Measurements from ENCODE around the gene ANKRD33. TPM values are rescaled to one million over a fixed set of nuclear protein-coding genes. Genes with fewer than 3 reads are reported as not detected.

ANKRD33 gene
- total RNA-seq, 3 donors from 2014 or later (not counting 1 experiment from before 2014, with no cell fraction given), result not detected

DNA sequence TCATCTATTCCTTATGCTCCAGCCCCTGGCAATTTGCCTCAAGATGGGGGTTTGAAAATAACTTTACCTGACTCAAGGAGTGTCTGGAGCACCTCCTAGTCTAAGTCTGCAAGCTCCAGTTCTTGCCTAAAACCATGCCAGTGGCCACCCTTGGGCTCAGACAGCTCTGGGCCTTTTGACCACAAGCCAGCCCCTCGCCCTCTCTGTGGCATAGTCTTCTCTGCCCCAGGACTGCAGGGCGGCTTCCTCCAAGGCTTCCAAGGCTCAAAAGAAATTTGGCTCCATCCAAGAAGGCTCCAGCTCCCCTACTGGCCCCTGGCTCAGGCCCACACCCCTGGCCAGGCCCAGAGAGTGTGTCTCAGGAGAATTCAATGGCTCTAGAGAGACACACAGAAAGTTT lies 34.2 kb downstream of the ANKRD33 start:
- intact Hi-C loops (cut with micrococcal nuclease), result no loop called here
- no peaks in the 10 kb centered on the region for H3K36me3 ChIP-seq (ENCODE audit: control insufficient read depth, insufficient read depth, low read length)
- Mint-ChIP-seq H3K36me3 (no peaks in the 10 kb centered on the region), H3K4me3 (no peak overlapping the region), H3K4me1 (peaks cover 0 to 10% of the 10 kb centered on the region in 2 donors), H3K9me3 (no peaks in the 10 kb centered on the region), H3K27ac (no peak overlapping the region), H3K27me3 (ENCODE audit: low read depth in 2 of 2) (peaks cover 0 to 5% of the 10 kb centered on the region in 2 donors)
- 91% methylated on average over 2 of the region's 2 CpGs for WGBS (ENCODE audit: insufficient coverage)
- peaks cover 12% of the 10 kb centered on the region for H3K4me1 ChIP-seq (ENCODE audit: control insufficient read depth, insufficient read depth, low read length)
- DNase-seq (no peak), ATAC-seq (no peak)
- H3K4me3 ChIP-seq (ENCODE audit: low read length), result no peak overlapping the region
- H3K27me3 ChIP-seq (ENCODE audit: control insufficient read depth, insufficient read depth, low read length), result no peaks in the 10 kb centered on the region
- H3K9me3 ChIP-seq (ENCODE audit: control insufficient read depth, insufficient read depth, low read length), result no peaks in the 10 kb centered on the region
- no peak overlapping the region for H3K27ac ChIP-seq (ENCODE audit: low read length)
- TF ChIP-seq, protein P1, sequence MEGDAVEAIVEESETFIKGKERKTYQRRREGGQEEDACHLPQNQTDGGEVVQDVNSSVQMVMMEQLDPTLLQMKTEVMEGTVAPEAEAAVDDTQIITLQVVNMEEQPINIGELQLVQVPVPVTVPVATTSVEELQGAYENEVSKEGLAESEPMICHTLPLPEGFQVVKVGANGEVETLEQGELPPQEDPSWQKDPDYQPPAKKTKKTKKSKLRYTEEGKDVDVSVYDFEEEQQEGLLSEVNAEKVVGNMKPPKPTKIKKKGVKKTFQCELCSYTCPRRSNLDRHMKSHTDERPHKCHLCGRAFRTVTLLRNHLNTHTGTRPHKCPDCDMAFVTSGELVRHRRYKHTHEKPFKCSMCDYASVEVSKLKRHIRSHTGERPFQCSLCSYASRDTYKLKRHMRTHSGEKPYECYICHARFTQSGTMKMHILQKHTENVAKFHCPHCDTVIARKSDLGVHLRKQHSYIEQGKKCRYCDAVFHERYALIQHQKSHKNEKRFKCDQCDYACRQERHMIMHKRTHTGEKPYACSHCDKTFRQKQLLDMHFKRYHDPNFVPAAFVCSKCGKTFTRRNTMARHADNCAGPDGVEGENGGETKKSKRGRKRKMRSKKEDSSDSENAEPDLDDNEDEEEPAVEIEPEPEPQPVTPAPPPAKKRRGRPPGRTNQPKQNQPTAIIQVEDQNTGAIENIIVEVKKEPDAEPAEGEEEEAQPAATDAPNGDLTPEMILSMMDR (IDR thresholded peaks at IDR 0.05), result no peak

DNA sequence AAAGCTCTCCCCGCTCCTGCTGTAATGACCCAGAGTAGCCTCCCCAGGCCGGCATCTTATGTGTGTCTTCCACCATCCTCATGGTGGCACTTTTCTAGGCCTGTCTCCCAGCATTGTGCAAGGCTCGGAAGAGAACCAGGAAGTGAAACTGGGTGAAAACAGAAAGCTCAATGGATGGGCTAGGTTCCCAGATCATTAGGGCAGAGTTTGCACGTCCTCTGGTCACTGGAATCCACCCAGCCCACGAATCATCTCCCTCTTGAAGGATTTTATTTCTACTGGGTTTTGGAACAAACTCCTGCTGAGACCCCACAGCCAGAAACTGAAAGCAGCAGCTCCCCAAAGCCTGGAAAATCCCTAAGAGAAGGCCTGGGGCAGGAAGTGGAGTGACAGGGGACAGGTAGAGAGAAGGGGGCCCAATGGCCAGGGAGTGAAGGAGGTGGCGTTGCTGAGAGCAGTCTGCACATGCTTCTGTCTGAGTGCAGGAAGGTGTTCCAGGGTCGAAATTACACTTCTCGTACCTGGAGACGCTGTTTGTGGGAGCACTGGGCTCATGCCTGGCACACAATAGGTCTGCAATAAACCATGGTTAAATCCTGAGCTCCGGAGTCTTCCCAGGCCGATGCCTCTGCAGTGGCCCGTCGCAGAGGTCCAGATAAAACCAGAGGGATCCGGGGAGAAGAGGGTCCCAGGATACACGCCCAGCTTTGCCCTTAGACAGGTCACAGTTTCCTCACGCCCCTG lies 35.0 kb downstream of the ANKRD33 start:
- Histone ChIP-seq H3K27ac (ENCODE audit: low read length) (no peak overlapping the region), H3K4me1 (ENCODE audit: control insufficient read depth, insufficient read depth, low read length) (peaks cover 12% of the 10 kb centered on the region), H3K9me3 (ENCODE audit: control insufficient read depth, insufficient read depth, low read length) (no peaks in the 10 kb centered on the region), H3K4me3 (ENCODE audit: low read length) (no peak overlapping the region), H3K27me3 (ENCODE audit: control insufficient read depth, insufficient read depth, low read length) (no peaks in the 10 kb centered on the region), H3K36me3 (ENCODE audit: control insufficient read depth, insufficient read depth, low read length) (no peaks in the 10 kb centered on the region)
- no peak for ATAC-seq
- Mint-ChIP-seq H3K27me3 (ENCODE audit: low read depth in 2 of 2) (peaks cover 0 to 5% of the 10 kb centered on the region in 2 donors), H3K4me3 (no peak overlapping the region), H3K4me1 (peaks cover 0 to 10% of the 10 kb centered on the region in 2 donors), H3K27ac (no peak overlapping the region), H3K9me3 (no peaks in the 10 kb centered on the region), H3K36me3 (no peaks in the 10 kb centered on the region)
- DNase-seq, result no peak
- 67% methylated on average over 16 of the region's 16 CpGs for WGBS (ENCODE audit: insufficient coverage)
- intact Hi-C loops (cut with micrococcal nuclease), result no loop called here
- TF ChIP-seq, protein P1 (IDR thresholded peaks at IDR 0.05), result no peak

DNA sequence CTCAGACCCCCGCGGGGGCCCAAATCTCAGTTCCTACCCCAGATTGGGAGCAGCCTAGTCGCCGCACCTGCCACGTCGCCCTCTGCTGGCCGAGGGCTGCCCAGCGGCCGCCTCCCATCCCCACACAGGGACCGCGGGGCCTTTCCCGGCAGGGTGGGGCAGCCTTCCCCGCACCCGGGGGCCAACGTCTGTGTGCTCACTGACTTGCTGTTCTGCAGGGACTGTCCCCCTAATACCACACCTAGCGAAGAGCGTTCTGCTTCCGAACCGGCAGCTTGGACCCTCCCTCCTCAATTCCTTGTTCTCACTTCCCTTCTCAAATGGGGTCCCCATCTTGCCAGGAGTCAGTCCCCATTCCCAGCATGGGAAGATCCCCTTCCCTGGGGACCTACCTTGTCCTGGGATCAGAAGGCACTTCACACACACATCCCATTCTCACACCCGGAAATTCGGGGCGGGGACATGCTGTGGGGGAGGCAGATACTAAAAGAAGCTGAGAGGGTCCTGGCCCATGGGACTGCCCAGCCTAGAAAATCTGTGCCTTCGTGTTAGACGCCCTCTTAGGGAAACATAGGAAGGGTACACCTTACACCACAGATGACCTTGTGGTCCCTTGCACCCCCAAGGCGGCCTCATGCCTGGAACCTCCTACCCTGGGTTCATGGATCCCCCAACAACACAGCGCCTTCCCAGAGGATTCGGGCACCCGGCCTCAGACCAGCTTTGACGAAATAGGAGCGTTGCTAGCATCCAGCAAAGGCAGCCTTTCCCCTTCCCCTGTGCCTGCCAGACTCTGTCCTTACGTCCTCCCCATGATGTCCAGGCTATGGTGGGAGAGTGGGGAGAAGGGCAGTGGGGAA lies 35.8 kb downstream of the ANKRD33 start:
- H3K4me1 ChIP-seq (ENCODE audit: control insufficient read depth, insufficient read depth, low read length), result peaks cover 12% of the 10 kb centered on the region
- TF ChIP-seq, protein P1 (IDR thresholded peaks at IDR 0.05), result peak; percentile 78
- H3K4me3 ChIP-seq (ENCODE audit: low read length), result no peak overlapping the region
- Mint-ChIP-seq H3K27me3 (ENCODE audit: low read depth in 2 of 2) (peaks cover 0 to 5% of the 10 kb centered on the region in 2 donors), H3K4me3 (no peak overlapping the region), H3K27ac (no peak overlapping the region), H3K9me3 (no peaks in the 10 kb centered on the region), H3K36me3 (no peaks in the 10 kb centered on the region), H3K4me1 (peaks cover 0 to 10% of the 10 kb centered on the region in 2 donors)
- 29% methylated on average over 30 of the region's 31 CpGs for WGBS (ENCODE audit: insufficient coverage)
- DNase-seq, result peak; percentile 52 to 77
- no peaks in the 10 kb centered on the region for H3K36me3 ChIP-seq (ENCODE audit: control insufficient read depth, insufficient read depth, low read length)
- no peak overlapping the region for H3K27ac ChIP-seq (ENCODE audit: low read length)
- ATAC-seq, result peak; percentile 66 to 91 (median 87)
- H3K9me3 ChIP-seq (ENCODE audit: control insufficient read depth, insufficient read depth, low read length), result no peaks in the 10 kb centered on the region
- no peaks in the 10 kb centered on the region for H3K27me3 ChIP-seq (ENCODE audit: control insufficient read depth, insufficient read depth, low read length)
- intact Hi-C loops (cut with micrococcal nuclease), result no loop called here

All from natural killer cell (primary cell).